Activated CD4-positive, CD25-positive, alpha-beta regulatory T cell treated with anti-CD3 and anti-CD28 coated beads, Interleukin-2, amount 50 U/mL, for 72 hours (primary cell): ENCODE results near the gene ACTRT2.

ENCODE experiments used
- DNase-seq: peaks from one replicate; pipeline ENCODE4 v3.0.0; 2021

Gene ACTRT2

DNA sequence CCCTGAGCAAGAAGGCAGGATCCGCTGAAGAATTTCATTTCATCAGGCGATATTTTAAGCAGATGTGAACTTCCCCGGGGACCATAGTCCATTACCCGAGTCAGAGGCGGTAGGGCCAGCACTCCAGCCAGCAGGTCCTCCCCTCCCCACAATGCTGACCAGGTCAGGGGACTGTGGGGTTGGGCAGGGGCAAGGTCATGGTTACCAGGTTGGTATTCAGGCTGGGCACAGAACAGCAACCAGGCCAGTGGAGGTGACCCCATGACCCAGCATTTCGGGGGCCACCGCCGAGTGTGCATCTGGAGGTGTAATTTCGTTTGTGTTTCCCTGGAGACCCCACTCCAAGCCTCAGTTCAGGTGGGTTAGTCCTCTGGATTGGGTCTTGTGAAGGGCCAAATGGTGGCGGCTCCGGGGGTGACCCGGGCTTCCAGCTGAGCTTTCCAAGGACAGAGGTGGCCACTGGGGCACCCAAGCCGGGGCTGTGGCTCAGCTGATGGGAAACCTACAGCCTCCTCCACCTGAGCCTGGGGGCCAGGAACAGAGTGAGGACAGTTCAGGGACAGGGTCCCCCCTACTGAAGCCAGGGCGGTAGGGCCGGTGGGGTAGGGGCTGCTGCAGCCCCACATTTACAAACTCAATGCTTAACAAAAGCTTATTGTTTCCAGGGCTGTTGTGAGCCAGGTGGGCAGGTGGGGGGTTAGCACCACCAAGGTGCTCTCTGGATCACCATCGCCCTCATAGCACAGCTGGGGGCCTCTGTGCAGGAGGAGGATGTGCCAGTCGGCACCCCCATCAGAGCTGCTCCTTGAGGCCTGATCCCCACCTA, 50.5 kb downstream of the ACTRT2 start:
- DNase-seq = no peak
